Measurements from ENCODE around the gene EVI5.

- TF ChIP-seq CTCF (IDR thresholded peaks at IDR 0.05; ENCODE audit: low read length) (no peak), EZH2 (IDR thresholded peaks at IDR 0.05; ENCODE audit: borderline replicate concordance, low read length) (no peak)
Measured at GRCh38 chr1:92538413-92539061, 246.4 kb downstream of the EVI5 start.

Data from OCI-LY1 (cell line).